ENCODE measurements around the gene VPS16.

Gene VPS16

DNA sequence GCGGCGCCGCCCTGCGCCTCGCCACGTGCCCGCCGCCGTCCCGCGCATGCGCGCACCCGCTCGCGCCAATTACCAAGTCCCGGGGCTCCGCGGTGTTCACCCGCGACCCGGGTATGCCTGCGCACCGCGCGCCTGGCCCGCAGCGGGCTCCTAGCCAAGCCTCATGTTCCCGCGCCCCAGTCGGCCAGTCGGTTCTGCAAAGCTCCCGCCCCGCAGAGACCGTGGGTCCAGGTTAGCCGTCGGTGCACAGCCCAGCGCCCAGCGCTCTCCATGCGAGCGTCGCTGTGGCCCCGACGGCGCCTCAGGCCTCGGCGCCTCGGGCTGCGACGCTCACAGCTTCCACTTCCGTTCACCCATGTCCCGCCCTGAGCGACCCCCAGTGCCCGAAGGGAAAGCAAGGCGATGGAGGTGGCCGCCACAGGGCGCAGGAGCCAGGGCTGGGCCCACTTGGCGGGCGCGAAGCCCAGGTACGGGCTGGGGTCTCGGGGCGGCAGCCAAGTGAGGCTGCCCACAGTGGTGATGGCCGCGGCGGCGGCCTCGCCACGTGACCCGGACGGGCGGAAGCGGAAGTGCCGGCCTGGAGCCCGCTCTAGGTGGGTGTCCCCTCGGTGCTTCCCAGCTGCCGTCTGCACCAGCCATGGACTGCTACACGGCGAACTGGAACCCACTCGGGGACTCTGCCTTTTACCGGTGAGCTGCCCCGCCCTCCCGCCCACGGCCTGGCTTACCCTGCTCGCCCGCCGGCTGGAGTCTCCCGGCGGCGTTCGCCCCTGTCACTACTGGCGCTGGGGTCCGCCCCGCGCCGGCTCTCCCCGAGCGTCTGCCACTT, at the start of gene VPS16, which contains the start of gene PCED1A:
Gene VPS16 (plus strand): TSS at position 608 of the 829 bp plus-strand sequence. CDS start 30 bp downstream, at position 638.
Gene PCED1A (minus strand): TSS at position 518 of the 829 bp plus-strand sequence. CDS start 743 bp downstream, outside the sequence.
- peak; percentile 96 for DNase-seq (ENCODE audit: low read depth, low spot score)

DNA sequence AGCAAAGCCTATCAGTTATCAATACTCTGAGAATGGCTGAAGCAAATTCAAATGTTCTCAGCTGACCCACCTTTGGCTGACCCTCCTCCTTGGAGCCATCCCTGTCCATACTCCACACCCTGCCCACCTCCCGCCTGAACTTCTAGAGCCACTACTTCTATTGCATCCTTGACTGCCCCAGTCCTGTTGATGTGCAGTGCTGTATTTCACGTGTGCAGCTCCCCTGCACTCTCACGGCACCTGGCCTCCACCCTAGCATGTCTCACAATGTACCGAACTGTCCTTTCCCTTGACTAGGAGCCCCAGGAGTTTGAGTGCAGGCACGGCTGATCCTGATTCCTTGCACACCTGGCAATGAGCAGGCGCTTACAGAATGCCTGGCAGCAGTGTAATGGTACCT, 47.1 kb upstream of the VPS16 start:
- no peak for DNase-seq (ENCODE audit: low read depth, low spot score)

DNA sequence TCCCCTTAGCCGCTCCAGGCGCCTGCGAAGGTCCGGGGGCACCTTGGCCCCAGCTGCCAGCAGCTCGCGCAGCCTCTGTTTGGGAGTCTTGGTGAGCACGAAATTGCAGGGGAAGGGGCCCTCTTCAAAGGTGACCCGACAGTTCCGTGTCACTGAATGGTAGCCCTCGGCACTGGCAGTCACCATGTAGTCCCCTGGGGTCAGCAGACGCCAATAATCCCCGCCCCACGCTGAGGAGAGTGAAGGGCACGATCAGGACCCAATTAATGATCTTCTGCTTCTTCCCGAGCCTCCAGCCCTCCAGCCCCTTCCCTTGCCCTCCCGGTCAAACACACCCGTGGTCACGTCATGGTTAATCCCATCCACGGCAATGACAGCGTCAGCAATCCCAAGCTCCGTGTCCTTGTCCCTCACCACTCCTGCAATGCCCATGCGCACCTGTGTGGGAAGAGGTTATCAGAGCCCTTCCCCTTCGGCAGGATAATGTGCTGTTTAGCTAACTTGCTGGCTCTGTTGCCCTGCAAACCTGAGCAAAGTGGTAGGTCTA, 46.3 kb upstream of the VPS16 start:
- no peak for DNase-seq (ENCODE audit: low read depth, low spot score)

DNA sequence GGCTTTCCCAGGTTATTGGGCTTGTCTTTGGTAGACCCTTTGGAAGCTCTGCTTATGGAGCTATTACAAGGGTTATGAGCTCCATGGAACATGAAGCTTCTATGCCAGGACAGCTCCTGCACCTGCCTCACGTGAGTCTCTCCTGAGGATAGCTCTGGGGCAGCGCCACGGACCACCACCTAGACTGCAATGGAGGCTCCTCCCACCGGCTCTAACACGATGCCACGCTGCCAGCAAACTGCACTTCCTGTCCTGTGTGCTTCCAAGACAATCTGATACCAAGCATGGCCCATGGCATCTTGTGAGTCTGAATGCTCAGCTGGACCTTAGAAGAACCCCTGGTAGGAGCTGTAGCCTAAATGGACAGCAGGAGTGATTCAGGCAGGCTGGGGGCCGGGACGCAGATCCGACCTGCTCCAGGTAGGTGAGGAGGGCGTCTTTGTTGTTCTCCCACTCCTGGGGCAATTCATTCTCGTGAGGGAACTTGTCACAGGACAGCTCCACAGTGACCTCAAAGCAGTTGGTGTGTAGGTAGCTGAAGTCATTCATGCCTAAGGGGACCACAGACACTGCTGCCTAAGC, 45.6 kb upstream of the VPS16 start:
- no peak for DNase-seq (ENCODE audit: low read depth, low spot score)

DNA sequence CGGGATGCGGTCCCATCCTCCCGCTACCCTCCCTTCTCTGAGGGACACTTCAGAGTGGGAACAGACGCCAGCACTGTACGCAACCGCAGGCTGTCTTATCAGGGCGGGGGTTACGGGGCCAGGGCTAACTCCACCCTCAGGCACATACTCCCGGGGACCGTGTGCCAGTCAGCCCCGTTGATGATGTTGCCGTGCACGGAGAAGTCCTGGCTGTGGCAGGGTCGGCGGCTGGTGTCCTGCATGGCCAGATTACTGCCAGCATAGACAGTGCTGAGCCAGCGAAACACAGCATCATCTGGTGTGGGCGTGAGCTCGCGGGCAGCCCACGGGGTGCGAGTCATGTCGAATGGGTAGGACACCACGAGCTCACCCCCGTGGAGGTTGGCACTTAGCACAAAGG, 45.1 kb upstream of the VPS16 start:
- DNase-seq (ENCODE audit: low read depth, low spot score): no peak

DNA sequence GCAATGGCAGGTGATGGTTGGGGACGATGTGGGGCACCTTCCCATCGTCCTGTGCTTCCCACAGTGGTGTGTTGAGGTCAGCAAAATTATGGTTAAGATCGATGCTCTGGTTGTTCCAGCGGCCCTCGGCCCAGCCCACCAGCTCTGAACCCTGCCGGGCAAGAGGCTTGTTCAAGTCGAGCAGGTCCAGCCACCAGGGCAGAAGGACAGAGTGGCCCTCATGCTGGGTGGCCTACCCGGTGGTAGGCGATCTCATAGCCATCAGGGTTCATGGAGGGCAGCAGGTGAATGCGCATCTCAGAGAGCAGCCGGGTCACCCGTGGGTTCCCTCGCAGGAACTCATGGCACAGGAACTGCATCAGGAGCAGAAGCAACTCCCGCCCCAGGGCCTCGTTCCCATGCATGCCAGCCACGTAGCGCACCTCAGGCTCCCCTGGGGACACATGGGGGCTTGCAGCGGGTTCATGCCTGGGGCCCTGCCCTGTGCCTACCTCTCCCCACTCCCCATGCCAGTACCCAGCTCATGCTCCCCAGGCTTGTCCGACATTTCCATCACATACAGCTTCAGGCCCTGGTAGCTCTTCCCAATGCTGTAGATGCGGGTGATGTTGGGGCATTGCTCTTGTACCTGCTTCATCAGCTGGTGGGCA, 44.4 kb upstream of the VPS16 start:
- DNase-seq (ENCODE audit: low read depth, low spot score): no peak

DNA sequence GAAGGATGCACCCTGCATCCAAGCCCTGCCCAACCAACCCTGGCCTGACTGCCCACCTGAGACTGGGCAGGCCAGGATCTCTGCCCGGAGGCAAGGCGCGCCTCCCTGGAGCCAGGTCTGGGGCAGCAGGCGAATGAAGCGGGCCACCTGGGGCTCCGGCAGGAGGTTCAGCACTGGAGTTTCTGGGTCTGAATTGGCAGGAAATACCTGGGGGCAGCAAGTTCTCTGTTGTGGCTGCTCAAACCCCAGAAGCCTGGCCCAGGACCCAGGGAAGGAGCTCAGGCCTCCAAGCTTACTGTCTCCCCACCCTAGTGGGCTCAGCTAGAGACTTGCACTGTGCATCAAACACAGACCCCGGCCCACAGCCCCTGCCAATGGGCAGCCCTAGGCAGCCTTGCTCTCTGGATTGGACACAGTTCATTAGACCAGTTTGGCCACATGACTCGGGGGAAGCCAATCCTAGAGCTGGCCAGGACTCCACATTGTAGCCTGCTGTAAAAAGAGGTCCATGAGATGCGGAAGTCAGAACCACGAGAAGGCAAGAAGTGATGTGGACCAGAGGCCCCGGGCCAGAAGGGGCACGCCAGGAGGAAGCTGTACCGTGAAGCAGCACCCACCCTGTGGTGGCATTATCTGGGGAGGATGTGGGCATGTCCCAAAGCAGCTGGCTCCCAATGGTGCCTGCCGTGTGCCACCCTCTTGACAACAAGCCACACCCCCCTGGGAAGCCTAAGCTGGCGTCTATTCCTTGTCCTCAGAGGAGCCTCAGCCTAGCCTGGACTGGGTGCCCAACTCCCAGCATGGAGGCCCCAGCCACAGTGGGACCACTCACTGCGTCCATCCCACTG, 43.2 kb upstream of the VPS16 start:
- DNase-seq (ENCODE audit: low read depth, low spot score): no peak

DNA sequence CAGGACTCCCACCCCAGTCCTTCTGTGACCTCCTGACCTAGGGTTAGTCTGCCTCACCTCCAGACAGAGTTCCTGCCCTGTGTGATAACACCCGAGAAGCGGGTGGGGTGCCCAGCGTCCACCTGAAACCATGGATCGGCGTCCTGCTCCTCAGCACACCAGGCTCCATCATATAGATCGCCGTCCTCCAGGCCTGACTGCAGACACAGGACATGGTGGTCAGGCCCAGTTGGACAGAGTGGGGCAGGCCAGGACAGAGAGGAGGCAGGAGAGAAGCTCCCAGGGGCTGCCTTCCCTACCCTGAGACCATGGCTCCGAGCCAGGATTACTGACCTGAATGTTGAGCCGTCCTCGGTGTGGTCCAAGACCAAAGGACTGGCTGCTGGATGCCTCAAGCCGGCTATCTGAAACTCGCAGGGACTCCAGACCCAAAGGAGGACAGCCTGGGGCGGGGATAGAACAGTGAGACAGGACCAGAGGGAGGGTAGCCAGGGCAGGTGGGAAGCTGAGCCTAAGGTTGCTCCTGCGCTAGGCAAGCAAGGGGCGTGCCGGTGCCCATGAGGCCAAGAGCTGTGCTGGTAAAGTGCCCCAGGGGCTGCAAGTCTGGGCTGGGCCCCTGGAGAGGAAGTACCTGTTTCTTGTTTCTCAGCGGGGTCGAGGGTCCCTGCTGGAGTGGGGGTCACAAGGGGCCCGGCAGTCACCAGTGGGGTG, 42.3 kb upstream of the VPS16 start:
- DNase-seq (ENCODE audit: low read depth, low spot score): no peak

DNA sequence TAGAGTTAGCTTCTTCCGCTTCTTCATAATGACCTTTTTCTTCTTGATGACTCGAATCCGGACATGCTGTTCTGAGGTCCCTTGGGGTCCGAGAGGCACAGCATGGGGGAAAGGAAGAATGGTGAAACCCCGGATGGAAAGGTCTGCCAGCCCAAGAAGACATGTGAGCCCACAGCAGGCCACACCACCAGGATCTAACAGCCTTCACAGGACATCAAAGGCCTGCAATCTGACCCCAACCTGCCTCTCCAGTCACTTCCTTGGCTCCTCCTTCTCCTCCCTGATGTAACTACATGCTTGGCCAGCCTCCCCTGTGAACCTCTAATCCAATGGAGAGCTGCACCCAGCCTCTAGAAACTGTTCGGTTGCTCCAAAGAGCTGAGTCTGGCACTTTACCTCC, 41.7 kb upstream of the VPS16 start:
- DNase-seq (ENCODE audit: low read depth, low spot score): no peak

DNA sequence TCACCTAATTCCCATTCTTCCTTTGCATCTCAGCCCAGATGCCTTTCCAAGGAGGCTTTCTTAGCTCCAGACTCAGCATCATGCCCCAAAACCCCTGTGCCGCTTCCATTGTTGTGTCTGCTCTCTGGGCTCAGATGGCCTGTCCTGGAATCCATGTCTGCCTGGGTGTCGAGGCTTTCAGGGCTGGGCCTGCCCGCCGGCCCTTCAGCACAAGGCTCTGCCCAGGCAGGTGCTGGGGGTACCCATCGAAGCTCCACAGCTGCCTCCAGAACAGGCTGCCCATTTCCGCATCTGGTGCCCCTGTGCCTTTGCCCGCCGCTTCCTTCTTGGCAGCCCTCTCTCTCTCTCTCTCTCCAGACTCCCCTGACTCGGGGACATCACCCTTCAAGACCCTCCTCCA, 41.3 kb upstream of the VPS16 start:
- no peak for DNase-seq (ENCODE audit: low read depth, low spot score)

DNA sequence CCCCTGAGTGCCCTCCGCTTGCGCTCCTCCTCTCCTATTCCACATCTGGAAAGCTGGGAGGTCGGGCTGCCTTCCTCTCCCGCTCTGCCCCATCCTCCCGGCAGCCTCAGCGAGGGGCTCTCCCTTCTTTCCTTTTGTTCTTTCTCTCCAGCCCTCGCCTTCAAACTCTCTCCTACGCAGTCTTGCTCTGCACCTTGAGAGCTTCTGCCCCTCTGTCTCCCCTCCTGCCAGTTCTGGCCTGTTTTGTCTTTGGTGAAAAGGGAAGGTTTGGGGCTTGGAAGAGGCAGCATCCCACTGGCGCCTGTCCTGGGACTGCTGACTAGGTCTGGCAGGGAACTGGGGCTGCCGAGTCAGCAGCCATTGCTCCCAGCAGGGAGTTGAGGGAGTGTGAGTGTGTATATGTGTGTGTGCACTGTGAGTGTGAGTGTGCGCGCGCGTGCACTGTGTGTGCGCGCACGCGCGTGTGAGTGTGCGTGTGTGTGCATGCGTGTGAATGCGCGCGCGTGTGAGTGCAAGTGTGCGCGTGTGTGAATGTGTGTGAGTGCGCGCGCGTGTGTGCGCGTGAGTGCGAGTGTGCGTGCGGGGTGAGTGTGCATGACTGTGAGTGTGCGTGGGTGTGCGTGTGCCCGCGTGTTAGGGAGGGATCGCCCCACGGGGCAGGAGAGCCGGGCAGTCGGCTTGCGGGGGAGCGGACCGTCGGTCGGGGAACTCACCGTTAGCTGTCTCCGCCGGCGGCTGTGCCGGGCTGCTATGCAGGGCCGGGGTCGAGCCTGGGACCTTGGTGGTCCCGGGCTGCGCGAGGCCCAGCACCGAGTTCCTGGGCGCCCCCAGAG, 40.6 kb upstream of the VPS16 start:
- peak; percentile 51 for DNase-seq (ENCODE audit: low read depth, low spot score)

DNA sequence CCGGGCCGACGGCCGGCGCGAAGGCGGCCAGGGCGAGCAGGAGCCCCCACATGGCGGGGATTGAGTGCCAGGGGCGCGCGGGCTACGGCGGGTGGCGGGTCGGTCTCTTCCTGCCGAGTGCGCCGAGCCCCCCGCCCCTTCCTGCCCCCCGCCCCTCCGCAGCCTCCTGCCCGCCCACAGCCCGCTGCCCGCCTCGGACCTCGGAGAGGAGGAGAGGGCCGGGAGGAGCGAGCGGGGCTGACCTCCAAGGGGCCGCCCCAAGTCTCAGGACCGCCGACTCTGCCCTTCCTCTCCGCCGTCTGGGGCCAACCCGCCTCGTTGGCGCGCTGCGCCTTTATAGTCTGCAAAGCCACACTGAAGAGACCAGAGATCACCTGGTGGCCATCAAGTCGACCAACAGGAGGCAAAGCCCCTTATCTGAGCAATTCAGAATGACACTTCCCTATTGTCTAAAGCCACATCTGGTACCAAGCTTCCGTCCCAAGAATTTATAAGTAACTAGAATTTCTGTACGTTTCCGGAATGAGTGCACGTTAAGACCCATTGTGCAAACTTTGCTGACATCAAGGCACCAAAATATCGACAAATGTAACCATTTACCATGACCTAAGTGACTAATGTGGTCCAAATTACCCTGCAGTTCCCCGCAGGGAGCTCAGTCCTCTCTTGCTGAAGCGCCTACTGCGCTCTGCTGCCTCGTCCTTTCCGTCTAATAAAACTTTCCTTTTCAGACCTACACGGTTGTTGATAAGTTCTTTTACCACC, 39.8 kb upstream of the VPS16 start, which contains the start of gene CPXM1:
Gene CPXM1 (minus strand): TSS at position 107 of the 765 bp plus-strand sequence. CDS start 55 bp downstream, at position 52.
- DNase-seq (ENCODE audit: low read depth, low spot score): peak; percentile 51

DNA sequence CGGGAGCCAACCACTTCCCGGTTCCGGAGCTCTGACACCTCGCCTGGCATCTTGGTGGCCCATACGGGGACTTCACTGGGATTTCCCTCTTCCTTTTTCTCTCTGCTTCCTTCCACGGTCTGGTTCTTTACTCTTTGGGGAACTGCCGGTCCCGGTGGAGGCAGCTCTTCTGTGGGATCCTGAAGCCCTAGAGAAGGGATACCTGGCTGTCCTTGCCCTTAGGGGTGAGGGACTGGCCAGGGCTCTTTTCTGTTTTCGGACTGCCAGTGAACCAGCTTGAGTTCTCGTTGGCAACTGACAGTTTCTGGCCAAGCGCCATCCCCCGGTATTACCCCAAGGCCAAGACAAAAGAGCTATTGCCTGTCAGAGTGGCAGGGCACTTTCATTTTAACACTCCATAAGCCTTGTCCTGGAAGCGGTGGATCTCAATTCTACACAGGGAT, 39.2 kb upstream of the VPS16 start:
- no peak for DNase-seq (ENCODE audit: low read depth, low spot score)

DNA sequence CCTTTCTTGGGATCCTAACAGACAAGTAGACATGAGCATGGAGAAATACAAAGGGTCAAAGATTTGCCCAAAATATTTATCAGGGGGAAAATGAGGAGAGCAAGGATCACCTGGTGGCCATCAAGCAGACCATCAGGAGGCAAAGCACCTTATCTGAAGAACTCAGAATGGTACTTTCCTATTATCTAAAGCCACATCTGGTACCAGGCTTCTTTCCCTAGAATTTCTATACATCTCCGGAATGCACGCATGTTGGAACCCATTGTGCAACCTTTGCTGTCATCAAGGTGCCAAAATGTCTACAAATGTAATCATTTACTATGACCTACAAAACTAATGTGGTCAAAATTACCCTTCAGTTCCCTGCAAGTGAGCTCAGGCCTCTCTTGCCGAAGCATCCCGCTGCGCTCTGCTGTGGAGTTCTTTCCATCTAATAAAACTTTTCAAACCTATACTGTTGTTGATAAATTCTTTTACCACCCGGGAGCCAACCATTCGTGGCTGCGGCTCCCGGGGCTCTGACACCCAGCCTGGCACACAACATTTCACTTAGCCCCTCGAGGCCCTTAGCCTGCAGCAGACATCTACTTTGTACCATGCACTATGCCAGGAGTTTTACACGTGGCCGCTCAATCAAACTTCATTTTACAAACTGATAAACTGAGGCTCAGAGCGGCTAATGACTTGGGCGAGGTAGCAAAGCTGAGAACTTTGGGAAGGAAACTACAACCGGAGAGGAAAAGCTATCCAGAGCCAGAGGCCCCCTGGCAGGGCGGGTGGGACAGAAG, 36.3 kb upstream of the VPS16 start:
- no peak for DNase-seq (ENCODE audit: low read depth, low spot score)

DNA sequence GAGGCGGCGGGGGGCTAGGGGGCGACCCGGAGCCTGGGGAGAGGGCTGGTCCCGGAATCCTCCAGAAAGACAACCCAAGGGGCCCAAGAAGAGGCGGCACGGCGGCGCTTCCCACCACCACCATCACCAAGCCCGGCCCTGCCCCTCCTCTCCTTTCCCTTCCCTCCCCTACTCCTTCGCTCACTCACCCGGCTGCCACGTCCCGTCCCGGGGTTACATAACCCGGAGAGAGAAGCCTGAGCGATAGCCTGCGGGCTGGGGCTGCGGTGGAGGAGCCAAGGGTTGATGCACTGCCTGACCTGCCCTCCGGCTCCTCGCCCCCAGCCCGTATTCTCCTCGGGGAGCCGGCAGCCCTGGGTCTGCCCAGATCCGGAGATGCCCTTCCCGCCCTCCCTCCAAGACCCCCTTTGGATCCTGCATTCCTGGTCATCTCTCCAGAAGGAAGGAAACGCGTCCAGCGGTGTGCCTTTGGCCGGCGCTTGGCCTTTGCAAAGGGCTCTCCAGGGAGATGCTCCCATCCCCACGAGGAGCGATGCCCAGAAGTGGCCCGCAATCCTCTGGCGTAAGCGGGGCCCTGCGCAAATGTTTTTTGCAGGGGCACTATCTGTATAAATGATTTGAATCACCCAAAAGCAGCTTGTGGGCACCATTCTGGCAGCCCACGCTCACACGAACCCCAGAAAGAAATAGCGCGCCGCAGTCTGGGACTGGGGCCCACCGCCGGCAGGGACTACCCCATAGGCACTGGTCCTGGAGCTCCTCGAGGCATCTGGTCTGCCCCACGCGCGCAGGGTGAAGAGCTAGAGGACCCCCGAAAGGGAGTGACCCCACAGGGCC, 35.5 kb upstream of the VPS16 start:
- peak; percentile 23 for DNase-seq (ENCODE audit: low read depth, low spot score)

DNA sequence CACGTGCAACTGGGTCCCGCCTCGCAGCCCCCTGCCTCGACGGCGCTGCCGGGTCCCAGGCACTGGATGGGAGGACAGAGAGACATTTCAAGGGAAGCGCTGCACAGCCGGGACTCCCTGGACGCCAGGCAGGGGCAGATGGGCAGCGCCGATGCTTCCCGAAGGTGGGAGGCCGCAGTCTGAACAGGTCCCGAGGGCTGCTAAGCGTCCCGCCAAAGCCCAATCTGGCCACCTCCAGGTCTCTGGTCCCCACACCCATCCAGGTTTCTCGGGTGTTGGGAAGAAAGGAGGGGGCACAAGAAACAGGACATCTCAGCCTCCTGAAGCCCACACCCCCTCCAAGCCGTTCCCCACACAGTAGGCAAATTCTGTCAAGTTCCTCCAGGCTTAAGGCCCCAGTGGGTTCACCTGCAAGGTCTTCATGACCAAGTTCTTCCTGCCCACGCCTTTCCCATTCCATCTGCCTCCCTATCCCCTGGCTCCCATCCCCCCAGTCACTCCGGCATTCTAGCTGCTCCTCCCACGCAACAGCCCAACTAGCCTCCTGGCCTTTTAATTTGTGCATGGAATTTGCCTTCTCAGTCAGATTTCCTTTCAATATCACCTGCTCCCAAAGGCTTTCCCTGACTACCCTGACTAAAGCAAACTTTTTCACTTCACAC, 34.7 kb upstream of the VPS16 start:
- no peak for DNase-seq (ENCODE audit: low read depth, low spot score)

DNA sequence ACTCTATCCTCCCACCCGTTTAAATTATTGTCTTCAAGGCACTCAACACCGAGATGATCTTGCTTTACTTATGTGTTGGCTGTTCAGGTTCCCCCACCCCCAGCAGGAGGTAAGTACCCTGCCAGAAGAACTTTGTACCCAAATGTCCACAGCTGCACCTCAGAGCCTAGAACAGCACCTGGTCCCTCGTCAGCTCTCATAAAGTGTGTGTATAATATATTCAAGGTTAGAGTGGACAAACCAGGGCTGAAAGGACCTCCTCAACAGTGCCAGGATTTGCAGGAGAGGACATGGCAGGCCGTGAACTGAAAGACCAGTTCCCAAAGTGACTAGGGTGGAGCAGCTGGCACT, 34.2 kb upstream of the VPS16 start:
- no peak for DNase-seq (ENCODE audit: low read depth, low spot score)
